ENCODE measurements around the gene ADAMTS14.

Gene ADAMTS14

GRCh38 chr10:70733051-70733450 is 60.7 kb downstream of the ADAMTS14 start:
- no peak for DNase-seq

GRCh38 chr10:70735161-70735560 is 62.9 kb downstream of the ADAMTS14 start:
- DNase-seq, result peak in 1 of 2 experiments; percentile 17

DNA sequence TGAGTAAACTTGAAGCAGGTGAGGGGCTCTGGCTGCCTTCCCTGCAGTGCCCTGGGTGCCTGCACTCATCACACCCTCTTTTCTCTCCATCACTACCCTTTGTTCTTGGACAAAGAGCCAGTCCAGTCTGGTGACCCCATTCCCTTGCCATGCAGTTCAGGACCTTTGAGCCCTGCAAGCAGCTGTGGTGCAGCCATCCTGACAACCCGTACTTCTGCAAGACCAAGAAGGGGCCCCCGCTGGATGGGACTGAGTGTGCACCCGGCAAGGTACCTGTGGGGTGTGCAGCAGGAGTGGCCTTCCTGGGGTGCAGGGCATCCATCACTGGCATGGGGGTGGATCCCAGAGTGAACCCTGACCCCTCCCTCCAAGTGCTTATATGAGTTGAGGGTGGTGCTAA is 64.2 kb downstream of the ADAMTS14 start:
- DNase-seq, result no peak

- DNase-seq, result no peak
Measured at GRCh38 chr10:70737250-70737649, 64.9 kb downstream of the ADAMTS14 start.

- no peak for DNase-seq
Measured at GRCh38 chr10:70738006-70738760, 65.9 kb downstream of the ADAMTS14 start.

GRCh38 chr10:70738761-70739121 is 66.4 kb downstream of the ADAMTS14 start:
- no peak for DNase-seq

DNA sequence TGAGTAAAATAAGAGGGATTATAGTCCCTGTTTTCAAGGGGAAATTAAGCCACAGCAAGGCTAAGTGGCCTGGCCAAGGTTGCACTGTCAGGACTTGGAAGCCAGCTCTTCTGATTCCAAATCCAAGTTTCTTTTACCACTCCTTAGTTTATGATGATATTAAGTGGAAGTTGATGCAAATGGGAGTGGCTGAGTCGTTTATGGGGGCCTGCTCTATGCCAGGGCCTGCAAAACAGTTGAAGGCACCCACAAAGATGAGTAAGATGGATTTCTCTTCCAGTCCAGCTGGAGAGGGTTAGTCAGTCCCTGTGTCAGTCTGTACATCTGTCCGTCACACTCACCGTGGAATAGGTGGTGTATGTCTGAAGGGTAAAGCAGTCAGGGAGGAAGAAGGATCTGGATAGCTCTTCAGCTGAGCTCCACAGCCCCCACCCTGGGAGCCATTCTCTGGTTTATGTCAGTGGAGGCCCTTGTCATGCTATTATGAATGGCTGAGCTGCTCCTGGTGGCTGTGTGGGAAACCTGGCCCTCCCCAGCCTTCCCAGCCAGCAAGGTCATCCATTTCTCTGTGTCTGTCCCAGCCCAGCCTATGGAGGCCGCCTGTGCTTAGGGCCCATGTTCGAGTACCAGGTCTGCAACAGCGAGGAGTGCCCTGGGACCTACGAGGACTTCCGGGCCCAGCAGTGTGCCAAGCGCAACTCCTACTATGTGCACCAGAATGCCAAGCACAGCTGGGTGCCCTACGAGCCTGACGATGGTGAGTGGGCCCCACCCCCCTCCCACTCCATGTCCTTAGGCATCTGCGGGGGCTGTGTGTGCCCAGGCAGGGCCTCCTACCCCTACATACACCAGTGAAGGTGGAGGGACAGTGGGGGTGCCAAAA is 68.3 kb downstream of the ADAMTS14 start:
- no peak for DNase-seq

GRCh38 chr10:70742537-70743429 is 70.5 kb downstream of the ADAMTS14 start:
- DNase-seq, result no peak

- DNase-seq, result no peak
Measured at GRCh38 chr10:70743430-70743788, 71.1 kb downstream of the ADAMTS14 start.

- no peak for DNase-seq
Measured at GRCh38 chr10:70743879-70744278, 71.6 kb downstream of the ADAMTS14 start.

DNA sequence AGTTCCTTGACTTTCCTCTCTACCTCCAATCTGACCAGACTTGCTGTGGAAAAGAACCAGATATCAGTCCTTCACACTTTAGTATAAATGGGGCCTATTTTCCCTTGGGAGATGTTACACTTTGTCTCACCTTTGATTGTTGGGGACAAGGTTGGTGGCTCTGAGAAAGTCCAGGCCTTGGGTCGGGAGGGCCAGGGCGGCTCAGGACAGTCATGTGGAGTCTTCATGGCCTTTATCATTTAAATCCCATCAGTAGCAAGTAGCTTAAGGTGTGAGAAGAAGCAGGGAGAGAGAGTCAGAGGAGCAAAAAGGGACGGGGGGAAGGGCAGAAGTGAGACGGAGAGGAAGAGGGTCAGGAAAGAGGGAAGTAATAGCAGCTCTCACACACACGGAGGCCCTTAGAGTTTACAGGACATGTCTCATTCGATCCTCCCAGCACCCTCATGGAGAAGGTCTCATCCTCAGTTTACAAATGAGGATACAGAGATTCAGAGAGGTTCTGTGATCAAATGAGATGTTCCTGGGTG is 72.4 kb downstream of the ADAMTS14 start:
- DNase-seq, result no peak

GRCh38 chr10:70745555-70745954 is 73.2 kb downstream of the ADAMTS14 start:
- no peak for DNase-seq

- no peak for DNase-seq
Measured at GRCh38 chr10:70747192-70747965, 75.1 kb downstream of the ADAMTS14 start.

DNA sequence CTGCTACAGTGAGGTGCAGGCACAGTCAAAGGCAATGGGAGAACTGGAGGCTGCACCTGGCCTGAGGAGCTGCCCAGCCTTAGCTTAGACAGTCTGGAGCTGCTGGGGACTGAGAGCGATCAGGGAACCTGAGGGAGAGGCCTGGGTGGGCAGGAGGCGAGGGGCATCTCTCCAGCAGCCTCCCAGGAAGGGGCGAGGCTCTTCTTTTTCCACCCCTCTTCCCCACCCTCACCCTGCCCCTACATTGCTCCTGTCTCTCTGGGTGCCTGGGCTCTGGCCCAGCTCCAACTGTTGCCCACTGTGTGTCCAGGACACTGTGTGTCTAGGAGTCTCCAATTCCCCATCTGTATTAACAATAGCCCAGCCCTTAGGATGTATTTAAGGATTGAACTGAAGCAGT is 76.0 kb downstream of the ADAMTS14 start:
- no peak for DNase-seq

DNA sequence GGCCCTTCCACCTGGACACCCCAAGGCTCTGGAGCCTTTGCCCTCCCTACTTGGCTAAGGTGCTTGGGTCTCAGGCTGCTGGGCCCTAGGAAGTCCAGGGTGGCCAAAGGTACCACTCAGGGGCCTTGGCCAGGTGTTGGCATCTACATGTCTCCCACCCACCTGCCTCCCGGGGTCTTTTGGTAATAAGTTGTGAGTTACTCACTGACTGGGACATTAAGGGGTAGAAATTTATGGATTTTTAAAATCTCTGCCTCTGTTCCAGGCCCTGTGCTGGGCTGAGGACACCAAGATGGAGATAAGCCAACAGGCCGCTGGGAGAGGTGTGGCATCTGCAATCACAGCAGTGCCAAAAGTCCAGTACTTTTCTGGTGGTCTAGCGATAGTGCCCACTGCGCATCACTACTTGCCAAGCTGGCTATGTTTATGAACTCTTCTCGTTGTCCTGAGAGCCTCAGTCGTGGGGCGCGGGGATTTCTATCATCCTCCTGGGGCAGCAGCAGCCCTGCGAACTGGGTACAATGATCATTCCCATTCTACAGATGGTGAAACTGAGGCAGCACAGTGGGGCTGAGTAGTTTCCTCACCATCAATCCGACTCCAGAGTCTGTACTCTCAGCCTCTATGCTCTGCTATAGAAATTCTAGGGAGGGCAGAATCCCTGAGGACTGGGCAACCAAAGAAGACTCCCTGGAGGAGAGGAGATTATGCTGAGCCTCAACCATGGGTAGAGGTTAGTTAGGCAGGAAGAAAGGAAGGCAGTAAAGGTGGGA is 76.7 kb downstream of the ADAMTS14 start:
- DNase-seq, result no peak

- DNase-seq, result no peak
Measured at GRCh38 chr10:70749756-70750155, 77.5 kb downstream of the ADAMTS14 start.

- no peak for DNase-seq
Measured at GRCh38 chr10:70750156-70750703, 77.9 kb downstream of the ADAMTS14 start.

GRCh38 chr10:70751356-70751755 is 79.0 kb downstream of the ADAMTS14 start:
- no peak for DNase-seq

- DNase-seq, result no peak
Measured at GRCh38 chr10:70751991-70752390, 79.7 kb downstream of the ADAMTS14 start.

GRCh38 chr10:70752571-70752970 is 80.3 kb downstream of the ADAMTS14 start:
- no peak for DNase-seq

Data from cerebellar nuclear complex (tissue), 1 donor.